ENCODE measurements around the gene ABLIM1. TPM values are rescaled to one million over a fixed set of nuclear protein-coding genes. Genes with fewer than 3 reads are reported as not detected.

Gene ABLIM1
- total and polyA plus RNA-seq, 4 donors = 13.6 to 117 (median 35.1) TPM

- ATAC-seq (ENCODE audit: low FRiP score) = peak; percentile 5
- WGBS, 2 donors = 18 to 21% methylated on average over 10 of the region's 10 CpGs
- H3K4me3 ChIP-seq (ENCODE audit: low read length in 2 of 2) = no peak overlapping the region
- H3K27ac ChIP-seq (ENCODE audit: low read depth in 1 of 2, low read length in 2 of 2) = no peak overlapping the region
- intact Hi-C loops (cut with DNase I) = no loop called here
- no peak for DNase-seq
- peaks cover 0 to 4% of the 10 kb centered on the region in 2 donors for H3K4me1 ChIP-seq (ENCODE audit: control insufficient read depth in 1 of 2, insufficient read depth in 2 of 2, low read length in 2 of 2)
- no peaks in the 10 kb centered on the region for H3K9me3 ChIP-seq (ENCODE audit: control insufficient read depth, low read length)
- H3K36me3 ChIP-seq (ENCODE audit: control insufficient read depth in 1 of 2, insufficient read depth in 2 of 2, low read length in 1 of 2) = no peaks in the 10 kb centered on the region
- H3K27me3 ChIP-seq (ENCODE audit: control insufficient read depth in 1 of 2, insufficient read depth in 2 of 2, low read length in 1 of 2) = peaks cover 0 to 1% of the 10 kb centered on the region in 2 donors
These were observed 25.1 kb upstream of the ABLIM1 start for GRCh38 chr10:114683162-114683561.

GRCh38 chr10:114682532-114682931 is 24.5 kb upstream of the ABLIM1 start:
- peaks cover 0 to 4% of the 10 kb centered on the region in 2 donors for H3K4me1 ChIP-seq (ENCODE audit: control insufficient read depth in 1 of 2, insufficient read depth in 2 of 2, low read length in 2 of 2)
- 1 to 2% methylated on average over 4 of the region's 4 CpGs for WGBS, 2 donors
- no peak overlapping the region for H3K27ac ChIP-seq (ENCODE audit: low read depth in 1 of 2, low read length in 2 of 2)
- peaks cover 0 to 1% of the 10 kb centered on the region in 2 donors for H3K27me3 ChIP-seq (ENCODE audit: control insufficient read depth in 1 of 2, insufficient read depth in 2 of 2, low read length in 1 of 2)
- ATAC-seq (ENCODE audit: low FRiP score) (no peak), DNase-seq (no peak)
- H3K36me3 ChIP-seq (ENCODE audit: control insufficient read depth in 1 of 2, insufficient read depth in 2 of 2, low read length in 1 of 2) = no peaks in the 10 kb centered on the region
- H3K4me3 ChIP-seq (ENCODE audit: low read length in 2 of 2) = no peak overlapping the region
- intact Hi-C loops (cut with DNase I) = no loop called here
- H3K9me3 ChIP-seq (ENCODE audit: control insufficient read depth, low read length) = no peaks in the 10 kb centered on the region

DNA sequence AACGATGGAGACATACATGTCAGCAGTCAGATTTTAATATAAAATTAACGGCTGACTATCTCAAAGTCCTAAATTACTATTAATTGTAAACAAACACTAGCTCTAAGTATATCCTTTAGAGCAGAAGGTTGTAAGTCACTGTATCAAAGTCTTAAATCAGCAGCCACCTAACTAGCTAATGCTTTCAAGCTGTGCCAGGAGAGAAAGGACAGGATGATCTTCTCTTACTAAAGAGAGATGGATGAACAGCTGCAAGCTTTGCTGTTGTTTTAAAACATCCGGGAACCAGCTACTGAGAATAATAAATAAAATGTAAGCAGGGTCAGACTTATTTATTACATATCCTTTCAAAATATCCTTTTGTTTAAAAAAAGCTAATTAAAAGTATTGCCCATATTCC is 24.0 kb upstream of the ABLIM1 start:
- intact Hi-C loops (cut with DNase I) = no loop called here
- Histone ChIP-seq H3K27me3 (ENCODE audit: control insufficient read depth in 1 of 2, insufficient read depth in 2 of 2, low read length in 1 of 2) (peaks cover 0 to 1% of the 10 kb centered on the region in 2 donors), H3K4me1 (ENCODE audit: control insufficient read depth in 1 of 2, insufficient read depth in 2 of 2, low read length in 2 of 2) (peaks cover 0 to 4% of the 10 kb centered on the region in 2 donors), H3K27ac (ENCODE audit: low read depth in 1 of 2, low read length in 2 of 2) (no peak overlapping the region), H3K4me3 (ENCODE audit: low read length in 2 of 2) (no peak overlapping the region), H3K36me3 (ENCODE audit: control insufficient read depth in 1 of 2, insufficient read depth in 2 of 2, low read length in 1 of 2) (no peaks in the 10 kb centered on the region), H3K9me3 (ENCODE audit: control insufficient read depth, low read length) (no peaks in the 10 kb centered on the region)
- DNase-seq (no peak), ATAC-seq (ENCODE audit: low FRiP score) (no peak)
- 76 to 79% methylated on average over 3 of the region's 3 CpGs for WGBS, 2 donors

DNA sequence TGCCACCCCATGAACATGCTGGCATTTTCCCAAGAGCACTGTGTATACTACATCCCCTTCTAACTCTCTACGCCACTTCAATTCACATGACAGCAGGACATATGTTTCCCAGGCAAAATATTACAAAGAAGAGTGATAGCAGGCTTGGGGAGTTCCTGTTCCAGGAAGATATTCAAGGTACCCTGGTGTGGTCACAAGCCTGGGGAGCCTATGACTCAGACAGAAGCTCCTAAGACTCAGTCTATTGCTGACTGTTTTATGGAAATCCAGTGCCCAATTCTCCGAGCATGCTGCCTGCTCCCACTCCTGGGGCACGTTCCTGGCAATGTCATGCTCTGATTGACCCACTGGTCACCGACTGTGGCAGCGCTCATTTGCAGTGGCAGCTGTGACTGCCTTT is 23.5 kb upstream of the ABLIM1 start:
- Histone ChIP-seq H3K27me3 (ENCODE audit: control insufficient read depth in 1 of 2, insufficient read depth in 2 of 2, low read length in 1 of 2) (peaks cover 0 to 1% of the 10 kb centered on the region in 2 donors), H3K9me3 (ENCODE audit: control insufficient read depth, low read length) (no peaks in the 10 kb centered on the region), H3K4me1 (ENCODE audit: control insufficient read depth in 1 of 2, insufficient read depth in 2 of 2, low read length in 2 of 2) (peaks cover 0 to 4% of the 10 kb centered on the region in 2 donors), H3K4me3 (ENCODE audit: low read length in 2 of 2) (no peak overlapping the region), H3K27ac (ENCODE audit: low read depth in 1 of 2, low read length in 2 of 2) (no peak overlapping the region), H3K36me3 (ENCODE audit: control insufficient read depth in 1 of 2, insufficient read depth in 2 of 2, low read length in 1 of 2) (no peaks in the 10 kb centered on the region)
- no peak for DNase-seq
- intact Hi-C loops (cut with DNase I) = no loop called here
- 83 to 87% methylated on average over 5 of the region's 5 CpGs for WGBS, 2 donors
- no peak for ATAC-seq (ENCODE audit: low FRiP score)

DNA sequence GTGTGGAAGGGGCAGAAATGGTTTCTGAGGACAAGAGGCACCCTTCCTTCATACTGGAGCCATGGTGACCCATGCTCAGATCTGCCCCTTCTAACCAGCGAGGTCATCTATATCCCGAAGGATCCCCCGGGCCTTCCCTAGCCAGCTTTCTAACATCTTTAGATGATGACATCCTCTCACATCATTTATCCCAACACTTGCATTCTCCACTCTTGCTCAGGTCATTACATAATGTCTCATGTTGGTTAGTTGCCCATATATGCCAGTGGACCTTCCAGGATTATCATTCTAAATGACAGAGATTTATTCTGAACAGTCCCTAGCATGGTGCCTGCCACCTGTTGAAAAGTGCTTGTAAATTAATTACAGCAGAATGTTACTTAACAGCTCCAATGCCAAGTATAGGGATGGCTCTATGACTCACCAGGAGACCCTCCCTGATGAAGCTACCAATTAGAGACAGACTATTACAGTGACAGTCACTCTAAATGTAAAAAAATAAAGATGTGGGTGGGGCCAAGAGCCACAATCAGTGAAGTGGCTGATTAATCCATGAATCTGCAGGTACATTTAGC is 22.6 kb upstream of the ABLIM1 start:
- Histone ChIP-seq H3K27ac (ENCODE audit: low read depth in 1 of 2, low read length in 2 of 2) (no peak overlapping the region), H3K4me3 (ENCODE audit: low read length in 2 of 2) (no peak overlapping the region), H3K4me1 (ENCODE audit: control insufficient read depth in 1 of 2, insufficient read depth in 2 of 2, low read length in 2 of 2) (peaks cover 0 to 4% of the 10 kb centered on the region in 2 donors), H3K9me3 (ENCODE audit: control insufficient read depth, low read length) (no peaks in the 10 kb centered on the region), H3K36me3 (ENCODE audit: control insufficient read depth in 1 of 2, insufficient read depth in 2 of 2, low read length in 1 of 2) (no peaks in the 10 kb centered on the region), H3K27me3 (ENCODE audit: control insufficient read depth in 1 of 2, insufficient read depth in 2 of 2, low read length in 1 of 2) (peaks cover 0 to 1% of the 10 kb centered on the region in 2 donors)
- 94 to 97% methylated on average over 3 of the region's 3 CpGs for WGBS, 2 donors
- no peak for DNase-seq
- ATAC-seq (ENCODE audit: low FRiP score) = no peak
- intact Hi-C loops (cut with DNase I) = no loop called here

DNA sequence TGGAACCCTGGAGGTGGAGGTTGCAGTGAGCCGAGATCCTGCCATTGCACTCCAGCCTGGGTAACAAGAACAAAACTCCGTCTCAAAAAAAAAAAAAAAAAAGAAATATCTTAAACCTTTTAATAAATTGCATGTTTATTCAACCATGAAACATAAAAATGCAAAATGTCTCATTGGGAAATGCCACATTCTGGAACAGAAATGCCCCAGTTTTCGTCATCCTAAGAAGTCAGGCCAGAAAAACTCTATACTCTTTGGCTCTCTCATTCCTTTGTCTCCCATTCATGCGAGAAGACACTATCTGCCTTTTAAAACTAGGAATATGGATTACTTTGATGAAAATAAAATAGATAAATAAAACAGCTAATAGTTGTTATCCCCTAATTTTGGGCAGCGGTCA is 21.5 kb upstream of the ABLIM1 start:
- WGBS, 2 donors = 96 to 98% methylated on average over 5 of the region's 5 CpGs
- DNase-seq (no peak), ATAC-seq (ENCODE audit: low FRiP score) (no peak)
- Histone ChIP-seq H3K36me3 (ENCODE audit: control insufficient read depth in 1 of 2, insufficient read depth in 2 of 2, low read length in 1 of 2) (no peaks in the 10 kb centered on the region), H3K9me3 (ENCODE audit: control insufficient read depth, low read length) (no peaks in the 10 kb centered on the region), H3K4me3 (ENCODE audit: low read length in 2 of 2) (no peak overlapping the region), H3K27ac (ENCODE audit: low read depth in 1 of 2, low read length in 2 of 2) (no peak overlapping the region), H3K4me1 (ENCODE audit: control insufficient read depth in 1 of 2, insufficient read depth in 2 of 2, low read length in 2 of 2) (no peaks in the 10 kb centered on the region), H3K27me3 (ENCODE audit: control insufficient read depth in 1 of 2, insufficient read depth in 2 of 2, low read length in 1 of 2) (no peaks in the 10 kb centered on the region)
- intact Hi-C loops (cut with DNase I) = no loop called here

GRCh38 chr10:114678820-114679219 is 20.7 kb upstream of the ABLIM1 start:
- intact Hi-C loops (cut with DNase I) = no loop called here
- no peak overlapping the region for H3K27ac ChIP-seq (ENCODE audit: low read depth in 1 of 2, low read length in 2 of 2)
- no peaks in the 10 kb centered on the region for H3K36me3 ChIP-seq (ENCODE audit: control insufficient read depth in 1 of 2, insufficient read depth in 2 of 2, low read length in 1 of 2)
- ATAC-seq (ENCODE audit: low FRiP score) (no peak), DNase-seq (no peak)
- no peaks in the 10 kb centered on the region for H3K9me3 ChIP-seq (ENCODE audit: control insufficient read depth, low read length)
- 89 to 91% methylated on average over 2 of the region's 2 CpGs for WGBS, 2 donors
- H3K27me3 ChIP-seq (ENCODE audit: control insufficient read depth in 1 of 2, insufficient read depth in 2 of 2, low read length in 1 of 2) = no peaks in the 10 kb centered on the region
- no peak overlapping the region for H3K4me3 ChIP-seq (ENCODE audit: low read length in 2 of 2)
- no peaks in the 10 kb centered on the region for H3K4me1 ChIP-seq (ENCODE audit: control insufficient read depth in 1 of 2, insufficient read depth in 2 of 2, low read length in 2 of 2)

GRCh38 chr10:114678336-114678735 is 20.3 kb upstream of the ABLIM1 start:
- Histone ChIP-seq H3K4me1 (ENCODE audit: control insufficient read depth in 1 of 2, insufficient read depth in 2 of 2, low read length in 2 of 2) (no peaks in the 10 kb centered on the region), H3K4me3 (ENCODE audit: low read length in 2 of 2) (no peak overlapping the region), H3K36me3 (ENCODE audit: control insufficient read depth in 1 of 2, insufficient read depth in 2 of 2, low read length in 1 of 2) (no peaks in the 10 kb centered on the region), H3K9me3 (ENCODE audit: control insufficient read depth, low read length) (no peaks in the 10 kb centered on the region), H3K27ac (ENCODE audit: low read depth in 1 of 2, low read length in 2 of 2) (no peak overlapping the region), H3K27me3 (ENCODE audit: control insufficient read depth in 1 of 2, insufficient read depth in 2 of 2, low read length in 1 of 2) (no peaks in the 10 kb centered on the region)
- ATAC-seq (ENCODE audit: low FRiP score) (no peak), DNase-seq (no peak)
- WGBS, 2 donors = 87 to 88% methylated on average over 4 of the region's 4 CpGs
- intact Hi-C loops (cut with DNase I) = no loop called here

GRCh38 chr10:114674346-114674745 is 16.3 kb upstream of the ABLIM1 start:
- H3K4me3 ChIP-seq (ENCODE audit: low read length in 2 of 2) = no peak overlapping the region
- H3K4me1 ChIP-seq (ENCODE audit: control insufficient read depth in 1 of 2, insufficient read depth in 2 of 2, low read length in 2 of 2) = no peaks in the 10 kb centered on the region
- DNase-seq = no peak
- intact Hi-C loops (cut with DNase I) = no loop called here
- no peak overlapping the region for H3K27ac ChIP-seq (ENCODE audit: low read depth in 1 of 2, low read length in 2 of 2)
- H3K36me3 ChIP-seq (ENCODE audit: control insufficient read depth in 1 of 2, insufficient read depth in 2 of 2, low read length in 1 of 2) = no peaks in the 10 kb centered on the region
- H3K9me3 ChIP-seq (ENCODE audit: control insufficient read depth, low read length) = no peaks in the 10 kb centered on the region
- H3K27me3 ChIP-seq (ENCODE audit: control insufficient read depth in 1 of 2, insufficient read depth in 2 of 2, low read length in 1 of 2) = no peaks in the 10 kb centered on the region
- 96% methylated on average over 4 of the region's 4 CpGs for WGBS, 2 donors
- ATAC-seq (ENCODE audit: low FRiP score) = no peak

Measured in aorta (tissue), 5 donors.